ENCODE measurements around the gene E2F4. TPM values are rescaled to one million over a fixed set of nuclear protein-coding genes. Genes with fewer than 3 reads are reported as not detected.

Gene E2F4
- total and polyA plus RNA-seq, 9 of the 15 experiments (the other 6 are each of a cell fraction or from before 2014, with no cell fraction given) = 9.7 to 139 (median 106) TPM

DNA sequence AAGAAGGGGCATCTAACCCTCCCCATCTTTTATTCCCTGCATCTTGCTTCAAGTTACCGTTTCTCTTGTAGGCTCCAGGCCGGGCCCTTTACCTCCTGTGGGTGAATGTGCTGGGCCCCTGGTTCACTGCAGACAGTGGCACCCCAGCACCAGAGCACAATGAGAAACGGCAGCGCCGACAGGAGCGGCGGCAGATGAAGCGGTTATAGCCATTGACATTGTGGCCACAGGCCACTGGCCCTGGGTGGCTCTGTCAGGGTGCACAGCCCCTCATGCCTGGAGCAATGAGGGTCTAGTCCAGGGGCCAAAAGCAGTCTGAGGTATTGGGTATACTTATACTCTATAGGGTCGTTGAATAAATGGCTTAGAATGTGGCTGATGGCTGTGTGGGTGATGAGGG is 37.0 kb downstream of the E2F4 start:
- Histone ChIP-seq H3K9me1 (ENCODE audit: control insufficient read depth, insufficient read depth, low read length) (no peaks in the 10 kb centered on the region), H3K27ac (ENCODE audit: extremely low read depth, low read depth, low read length) (no peak overlapping the region), H3K36me3 (ENCODE audit: control insufficient read depth, insufficient read depth, low read length) (peaks cover 64% of the 10 kb centered on the region; the same call in 2 of the 3 replicates), H3K9me3 (replicated peaks; ENCODE audit: control insufficient read depth, insufficient read depth, low read depth, low read length) (no peaks in the 10 kb centered on the region), H2AFZ (ENCODE audit: low read depth, low read length) (no peak overlapping the region), H3K79me2 (ENCODE audit: control insufficient read depth, insufficient read depth, low read length) (peaks cover 21% of the 10 kb centered on the region), H3K4me1 (replicated peaks in 1 of 2; ENCODE audit: control insufficient read depth in 2 of 2, insufficient read depth in 2 of 2, low read length in 2 of 2) (peaks cover 18 to 20% of the 10 kb centered on the region in 2 experiments; a peak in 4 of 5 replicates), H3K4me3 (no peak overlapping the region), H3K9ac (ENCODE audit: insufficient read depth in 1 of 2, low read depth in 2 of 2, low read length in 2 of 2) (no peak overlapping the region), H3K27me3 (ENCODE audit: control insufficient read depth in 2 of 2, insufficient read depth in 2 of 2, low read length in 2 of 2) (no peaks in the 10 kb centered on the region), H3K4me2 (ENCODE audit: insufficient read depth, low read length) (no peak overlapping the region), H4K20me1 (replicated peaks; ENCODE audit: control insufficient read depth, insufficient read depth, low read length) (no peaks in the 10 kb centered on the region)
- no peak for ATAC-seq
- in situ Hi-C loops (cut with MboI) = no loop called here
- FAIRE-seq = no peak
- no peak for DNase-seq (ENCODE audit: extremely low read depth in 1 of 4, low spot score in 3 of 4)
- ChIA-PET POLR2A (interaction anchor here (0.9 to 2.8 kb wide), 2 partner anchors 9 to 17 kb away, joined by 3 to 31 read pairs; no protein-coding TSS in a partner anchor), CTCF (ENCODE audit: low intra/inter-chr PET ratio) (no interaction called here)
- 81% methylated on average over 9 of the region's 9 CpGs for WGBS (ENCODE audit: insufficient coverage, low coverage, missing lambda C conversion rate)
- intact Hi-C loops (cut with micrococcal nuclease) = loop anchor here (5.0 kb wide), 1 partner anchor 37 kb away; the partner anchor contains the start of genes E2F4 and EXOC3L1
- TF ChIP-seq HMGN3 (IDR thresholded peaks at IDR 0.05; ENCODE audit: borderline replicate concordance, extremely low read depth, insufficient read length, low read depth, low read length) (no peak), SAP30 (IDR thresholded peaks at IDR 0.05; ENCODE audit: borderline replicate concordance, insufficient read depth, low read depth, low read length, poor library complexity, severe bottlenecking) (no peak), RBFOX2 (IDR thresholded peaks at IDR 0.05; ENCODE audit: low read depth, low read length) (peak; percentile 40; the same call in 1 of the 2 replicates), POLR2G (IDR thresholded peaks at IDR 0.05; ENCODE audit: low read depth, low read length) (peak; percentile 65), ZNF224 (CRISPR knock-in tag; IDR thresholded peaks at IDR 0.05) (no peak), ZNF785 (CRISPR knock-in tag; IDR thresholded peaks at IDR 0.05) (no peak), NFXL1 (CRISPR knock-in tag; IDR thresholded peaks at IDR 0.05) (no peak), GTF2E2 (tag; IDR thresholded peaks at IDR 0.05) (no peak), POLR2A (conservative IDR thresholded peaks at IDR 0.05) (0 out of 2 replicates have a peak, but pooled peaks have one; percentile 4), YY1 (IDR thresholded peaks at IDR 0.05; ENCODE audit: borderline replicate concordance in 1 of 3, control insufficient read depth in 1 of 3, extremely low read depth in 1 of 3, insufficient read depth in 3 of 3, insufficient read length in 1 of 3, insufficient replicate concordance in 2 of 3, low read depth in 1 of 3, low read length in 2 of 3) (no peak)
- TF ChIP-seq, protein P1, sequence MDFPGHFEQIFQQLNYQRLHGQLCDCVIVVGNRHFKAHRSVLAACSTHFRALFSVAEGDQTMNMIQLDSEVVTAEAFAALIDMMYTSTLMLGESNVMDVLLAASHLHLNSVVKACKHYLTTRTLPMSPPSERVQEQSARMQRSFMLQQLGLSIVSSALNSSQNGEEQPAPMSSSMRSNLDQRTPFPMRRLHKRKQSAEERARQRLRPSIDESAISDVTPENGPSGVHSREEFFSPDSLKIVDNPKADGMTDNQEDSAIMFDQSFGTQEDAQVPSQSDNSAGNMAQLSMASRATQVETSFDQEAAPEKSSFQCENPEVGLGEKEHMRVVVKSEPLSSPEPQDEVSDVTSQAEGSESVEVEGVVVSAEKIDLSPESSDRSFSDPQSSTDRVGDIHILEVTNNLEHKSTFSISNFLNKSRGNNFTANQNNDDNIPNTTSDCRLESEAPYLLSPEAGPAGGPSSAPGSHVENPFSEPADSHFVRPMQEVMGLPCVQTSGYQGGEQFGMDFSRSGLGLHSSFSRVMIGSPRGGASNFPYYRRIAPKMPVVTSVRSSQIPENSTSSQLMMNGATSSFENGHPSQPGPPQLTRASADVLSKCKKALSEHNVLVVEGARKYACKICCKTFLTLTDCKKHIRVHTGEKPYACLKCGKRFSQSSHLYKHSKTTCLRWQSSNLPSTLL (IDR thresholded peaks at IDR 0.05) = no peak
- TF ChIP-seq, protein P2, sequence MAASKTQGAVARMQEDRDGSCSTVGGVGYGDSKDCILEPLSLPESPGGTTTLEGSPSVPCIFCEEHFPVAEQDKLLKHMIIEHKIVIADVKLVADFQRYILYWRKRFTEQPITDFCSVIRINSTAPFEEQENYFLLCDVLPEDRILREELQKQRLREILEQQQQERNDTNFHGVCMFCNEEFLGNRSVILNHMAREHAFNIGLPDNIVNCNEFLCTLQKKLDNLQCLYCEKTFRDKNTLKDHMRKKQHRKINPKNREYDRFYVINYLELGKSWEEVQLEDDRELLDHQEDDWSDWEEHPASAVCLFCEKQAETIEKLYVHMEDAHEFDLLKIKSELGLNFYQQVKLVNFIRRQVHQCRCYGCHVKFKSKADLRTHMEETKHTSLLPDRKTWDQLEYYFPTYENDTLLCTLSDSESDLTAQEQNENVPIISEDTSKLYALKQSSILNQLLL (CRISPR knock-in tag; IDR thresholded peaks at IDR 0.05; ENCODE audit: borderline replicate concordance) = no peak
- BruUV-seq (replicated peaks) = no TSS peak
